GM12892 (cell line): ENCODE measurements around the gene CDIP1.

Source experiments
- DNase-seq: peaks from one replicate; pipeline ENCODE4 v3.0.0; 2011; ENCODE audit not compliant: insufficient read length
- FAIRE-seq: peaks from 2 replicates; lab custom pipeline; 2011; peaks lifted over from hg19 to GRCh38; lab: Jason Lieb, UNC
- POLR2A ChIP-seq: IDR thresholded peaks from 2 replicates; pipeline ENCODE4 v1.6.1; 2011; ENCODE audit warnings: low read depth, low read length, control low read depth
- POLR2AphosphoS5 ChIP-seq: IDR thresholded peaks from 2 replicates; pipeline ENCODE4 v1.6.1; 2011; ENCODE audit warnings: low read depth, low read length, control low read depth
- TAF1 ChIP-seq: IDR thresholded peaks from 2 replicates; pipeline ENCODE4 v1.6.1; 2011; ENCODE audit warnings: low read depth, mild to moderate bottlenecking, control low read depth, low read length, borderline replicate concordance

The CDIP1 gene

GRCh38 chr16:4520913-4521312 is 17.7 kb downstream of the CDIP1 start:
- no peak for DNase-seq
- FAIRE-seq = no peak
- TF ChIP-seq POLR2A (no peak), POLR2AphosphoS5 (no peak), TAF1 (no peak)

- TF ChIP-seq POLR2AphosphoS5 = no peak
- TF ChIP-seq POLR2A = no peak
- no peak for TF ChIP-seq TAF1
- no peak for FAIRE-seq
These were observed 19.1 kb downstream of the CDIP1 start for GRCh38 chr16:4519274-4520058.

DNA sequence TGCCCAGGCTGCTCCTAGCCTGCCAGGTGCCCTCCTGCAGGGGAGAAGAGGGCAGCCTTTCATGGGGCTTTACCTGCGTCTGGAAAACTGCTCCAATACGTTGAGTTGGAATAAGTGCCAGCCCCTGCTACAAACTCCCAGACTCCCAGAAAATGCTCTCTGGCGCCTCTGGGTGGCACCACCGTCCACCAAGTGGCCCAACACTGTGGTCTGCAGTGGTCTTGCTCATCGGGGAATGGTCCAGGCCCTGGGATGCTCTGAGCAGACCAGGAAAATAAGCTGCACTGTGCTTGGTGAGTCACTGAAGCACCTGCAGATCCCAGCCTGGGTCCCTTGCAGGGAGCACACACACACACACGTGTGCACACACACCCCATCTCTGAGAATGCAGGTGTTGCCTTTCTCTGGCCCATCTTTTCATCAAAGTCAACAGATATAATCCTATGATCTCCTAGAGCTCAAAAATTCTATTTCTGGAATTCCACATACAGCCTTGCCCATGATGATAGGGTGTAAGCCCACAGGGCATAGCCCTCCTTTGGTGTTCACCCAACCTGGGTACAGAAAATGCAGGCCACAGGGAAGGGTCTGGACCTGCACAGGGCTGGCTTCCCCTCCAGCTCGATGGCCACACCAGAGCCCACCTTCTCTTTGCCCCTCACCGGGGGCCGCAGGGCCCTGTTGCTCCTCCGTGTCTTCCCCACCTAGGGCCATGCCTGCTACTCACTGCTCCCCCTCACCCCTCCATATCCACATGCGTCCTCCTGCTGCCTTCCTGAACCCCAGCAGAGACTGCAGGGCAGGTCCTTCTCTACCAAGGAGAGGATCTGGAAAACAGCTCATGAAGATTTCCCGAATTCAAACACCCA is 20.5 kb downstream of the CDIP1 start:
- DNase-seq = no peak
- no peak for FAIRE-seq
- no peak for TF ChIP-seq POLR2A
- TF ChIP-seq POLR2AphosphoS5 = no peak
- TF ChIP-seq TAF1 = no peak

More at GRCh38 chr16:4519274-4520058, 19.1 kb downstream of the CDIP1 start:
- DNase-seq = no peak

DNA sequence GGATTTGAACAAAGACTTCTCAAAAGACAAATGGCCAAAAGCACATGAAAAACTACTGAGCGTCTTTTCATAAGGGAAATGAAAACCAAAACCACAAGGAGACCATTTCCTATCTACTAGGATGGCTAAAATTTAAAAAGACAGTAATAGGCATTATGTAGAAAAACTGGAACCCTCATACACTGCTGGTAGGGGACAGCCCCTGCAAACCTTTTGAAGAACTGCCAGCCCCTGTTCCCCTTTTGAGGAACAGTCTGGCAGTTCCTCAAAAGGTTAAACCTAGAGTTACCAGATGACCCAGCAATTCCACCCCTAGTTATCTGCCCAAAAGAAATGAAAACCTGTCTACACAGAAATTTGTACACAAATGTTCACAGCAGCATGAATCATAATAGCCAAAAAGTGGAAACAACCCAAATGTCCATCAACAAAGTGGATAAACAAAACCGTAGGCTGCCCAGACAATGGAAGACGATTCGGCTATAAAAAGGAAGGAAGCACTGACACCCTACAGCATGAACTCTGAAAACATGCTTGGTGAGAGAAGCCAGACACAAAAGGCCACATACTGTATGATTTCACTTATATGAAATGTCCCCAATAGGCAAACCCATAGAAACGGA is 22.9 kb downstream of the CDIP1 start:
- DNase-seq (no peak), FAIRE-seq (peak; percentile 78)
- TF ChIP-seq POLR2AphosphoS5 = no peak
- TF ChIP-seq POLR2A = no peak
- TF ChIP-seq TAF1 = no peak

DNA sequence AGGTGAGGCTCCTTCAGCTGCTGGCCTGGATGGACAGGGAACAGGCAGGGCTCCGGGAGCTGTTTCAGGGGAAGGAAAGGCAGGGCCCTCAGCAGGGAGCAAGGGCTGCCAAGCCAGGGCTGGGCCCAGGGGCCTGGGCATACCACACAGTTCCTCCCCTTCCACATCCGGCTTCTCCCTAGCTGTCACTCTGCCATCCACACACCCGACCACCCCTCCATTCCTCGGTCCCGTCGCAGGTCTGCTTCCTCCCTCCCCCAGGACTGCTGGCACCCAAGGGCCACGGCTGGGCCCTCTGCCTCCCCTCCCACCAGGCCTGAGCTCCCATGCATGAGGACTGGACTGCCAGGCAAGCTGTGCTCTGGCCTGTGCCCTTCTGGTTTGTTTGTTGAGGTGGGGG is 24.0 kb downstream of the CDIP1 start:
- TF ChIP-seq POLR2A (no peak), POLR2AphosphoS5 (no peak), TAF1 (no peak)
- FAIRE-seq (peak; percentile 90), DNase-seq (no peak)

GRCh38 chr16:4513881-4514280 is 24.7 kb downstream of the CDIP1 start:
- no peak for FAIRE-seq
- DNase-seq = no peak
- TF ChIP-seq POLR2A = no peak
- TF ChIP-seq POLR2AphosphoS5 = no peak
- TF ChIP-seq TAF1 = no peak

- DNase-seq = no peak
- FAIRE-seq = peak; percentile 9
- TF ChIP-seq POLR2A (no peak), TAF1 (no peak), POLR2AphosphoS5 (no peak)
These were observed 25.3 kb downstream of the CDIP1 start for GRCh38 chr16:4513086-4513860.

GRCh38 chr16:4512473-4512872 is 26.1 kb downstream of the CDIP1 start:
- TF ChIP-seq POLR2AphosphoS5 = no peak
- no peak for TF ChIP-seq TAF1
- TF ChIP-seq POLR2A = no peak
- DNase-seq (no peak), FAIRE-seq (no peak)

DNA sequence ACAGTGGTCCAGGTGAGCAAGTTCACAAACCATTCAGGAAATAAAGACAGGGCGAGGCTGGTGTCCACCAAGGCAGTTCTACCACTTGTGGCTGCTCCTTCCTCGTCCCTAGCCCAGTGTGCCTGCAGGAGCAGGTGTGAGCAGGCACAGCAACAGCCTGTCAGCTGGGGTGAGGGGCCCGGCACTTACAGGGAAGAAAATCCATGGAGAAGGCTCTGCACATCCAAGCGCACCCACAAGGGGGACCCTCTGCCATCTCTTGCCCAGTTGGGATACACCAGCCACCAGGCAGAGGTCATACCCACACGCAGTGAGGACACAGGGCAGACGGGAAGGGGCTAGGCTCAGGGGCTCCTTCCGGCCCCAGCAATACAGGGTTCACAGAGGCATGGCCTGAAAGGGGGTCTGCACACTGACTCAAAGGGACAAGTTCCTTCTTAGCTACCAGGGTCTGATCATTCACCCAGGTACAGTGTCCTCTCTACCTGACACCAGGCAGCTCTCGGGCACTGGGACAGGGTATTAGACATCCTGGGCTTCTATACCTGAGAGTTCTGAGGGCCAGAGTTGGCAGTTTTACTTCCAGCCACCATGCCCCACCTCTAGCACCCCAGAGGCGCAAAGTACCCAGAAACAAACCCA is 27.0 kb downstream of the CDIP1 start:
- no peak for FAIRE-seq
- TF ChIP-seq TAF1 = no peak
- TF ChIP-seq POLR2AphosphoS5 = peak; percentile 21; the same call in 1 of the 2 replicates
- no peak for TF ChIP-seq POLR2A
- DNase-seq = no peak

- DNase-seq = no peak
These were observed 27.7 kb downstream of the CDIP1 start for GRCh38 chr16:4510747-4511426.

More at GRCh38 chr16:4510747-4511426, 27.7 kb downstream of the CDIP1 start:
- TF ChIP-seq POLR2AphosphoS5 = no peak
- TF ChIP-seq POLR2A = no peak
- TF ChIP-seq TAF1 = no peak
- FAIRE-seq = no peak
